ENCODE measurements around the gene PAX7. TPM values are rescaled to one million over a fixed set of nuclear protein-coding genes. Genes with fewer than 3 reads are reported as not detected.

The PAX7 gene
- total RNA-seq, 1 donor from 2014 or later, result not detected

GRCh38 chr1:18618546-18619466 lies 11.8 kb upstream of the PAX7 start:
- DNase-seq (ENCODE audit: low spot score), result no peak

- no peak for DNase-seq (ENCODE audit: low spot score)
These were observed 11.2 kb upstream of the PAX7 start for GRCh38 chr1:18619467-18619835.

- no peak for DNase-seq (ENCODE audit: low spot score)
These were observed 2.1 kb upstream of the PAX7 start for GRCh38 chr1:18628511-18628910.

GRCh38 chr1:18629659-18630510 lies 761 bp upstream of the PAX7 start:
- DNase-seq (ENCODE audit: low spot score), result no peak

- DNase-seq (ENCODE audit: low spot score), result no peak
These were observed 1.0 kb downstream of the PAX7 start for GRCh38 chr1:18631496-18632217.

DNA sequence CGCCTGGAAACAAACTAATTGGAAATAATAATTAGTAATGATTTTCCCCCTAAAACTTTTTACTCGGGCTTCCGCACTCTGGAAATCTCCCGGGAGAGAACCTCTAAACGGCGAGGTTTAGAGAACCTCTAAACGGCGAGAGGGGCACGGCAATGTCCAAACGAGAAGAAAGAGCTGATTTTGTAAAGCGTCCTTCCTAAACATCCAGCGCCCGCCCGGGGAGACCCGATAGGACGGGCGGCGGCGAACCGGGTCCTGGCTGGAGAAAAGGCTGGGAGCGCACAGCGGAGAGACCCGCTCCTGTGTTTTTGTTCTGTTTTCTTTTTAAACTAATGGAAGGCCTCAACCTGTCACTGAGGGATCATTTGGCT lies 1.6 kb downstream of the PAX7 start:
- DNase-seq (ENCODE audit: low spot score), result no peak

GRCh38 chr1:18632783-18633421 lies 2.3 kb downstream of the PAX7 start:
- DNase-seq (ENCODE audit: low spot score), result no peak

DNA sequence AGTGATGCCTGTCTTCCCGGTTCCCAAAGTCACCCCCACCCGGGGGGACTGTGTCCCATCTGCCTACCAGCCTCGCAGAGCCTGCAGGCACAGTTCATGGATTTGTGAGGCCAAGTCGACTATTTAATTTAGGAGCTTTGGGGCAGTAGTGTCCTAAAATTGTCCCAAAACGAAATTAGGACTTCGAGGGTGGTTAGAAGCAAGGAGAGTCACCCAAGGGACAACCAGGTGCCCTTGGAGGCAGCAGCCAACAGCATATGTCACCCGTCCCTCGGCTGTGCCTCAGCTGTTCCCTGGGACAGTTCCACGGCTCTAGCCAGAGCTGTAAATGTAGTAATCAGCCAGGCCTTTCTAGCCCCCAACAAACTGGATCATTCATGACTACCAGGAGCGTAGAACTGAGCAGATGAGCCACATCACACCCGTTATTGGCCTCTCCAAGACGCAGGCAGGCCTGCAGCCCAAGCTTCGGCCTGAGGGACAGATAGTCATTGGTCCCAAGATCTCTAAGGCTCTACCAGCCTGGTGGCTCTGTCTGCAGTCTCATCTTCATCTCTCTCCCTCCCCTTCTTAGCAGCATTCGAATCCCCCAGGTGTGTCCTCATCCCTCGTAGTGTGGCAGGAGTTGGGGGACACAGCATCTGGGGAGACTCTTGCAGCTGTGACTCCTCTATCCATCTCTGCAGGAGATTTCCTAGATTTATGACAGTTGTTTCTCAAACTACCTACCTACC lies 2.9 kb downstream of the PAX7 start:
- no peak for DNase-seq (ENCODE audit: low spot score)

DNA sequence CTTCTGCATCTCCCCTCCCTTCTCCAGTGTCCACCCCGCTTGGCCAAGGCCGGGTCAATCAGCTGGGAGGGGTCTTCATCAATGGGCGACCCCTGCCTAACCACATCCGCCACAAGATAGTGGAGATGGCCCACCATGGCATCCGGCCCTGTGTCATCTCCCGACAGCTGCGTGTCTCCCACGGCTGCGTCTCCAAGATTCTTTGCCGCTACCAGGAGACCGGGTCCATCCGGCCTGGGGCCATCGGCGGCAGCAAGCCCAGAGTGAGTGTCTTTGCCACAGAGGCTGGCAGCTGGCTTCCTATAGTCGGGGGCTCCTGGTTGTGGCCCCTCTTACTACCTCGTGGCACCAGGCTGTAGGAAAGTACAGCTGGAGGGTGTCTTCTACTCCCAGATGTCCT lies 3.6 kb downstream of the PAX7 start:
- DNase-seq (ENCODE audit: low spot score), result no peak

- no peak for DNase-seq (ENCODE audit: low spot score)
These were observed 4.5 kb downstream of the PAX7 start for GRCh38 chr1:18635070-18635577.

DNA sequence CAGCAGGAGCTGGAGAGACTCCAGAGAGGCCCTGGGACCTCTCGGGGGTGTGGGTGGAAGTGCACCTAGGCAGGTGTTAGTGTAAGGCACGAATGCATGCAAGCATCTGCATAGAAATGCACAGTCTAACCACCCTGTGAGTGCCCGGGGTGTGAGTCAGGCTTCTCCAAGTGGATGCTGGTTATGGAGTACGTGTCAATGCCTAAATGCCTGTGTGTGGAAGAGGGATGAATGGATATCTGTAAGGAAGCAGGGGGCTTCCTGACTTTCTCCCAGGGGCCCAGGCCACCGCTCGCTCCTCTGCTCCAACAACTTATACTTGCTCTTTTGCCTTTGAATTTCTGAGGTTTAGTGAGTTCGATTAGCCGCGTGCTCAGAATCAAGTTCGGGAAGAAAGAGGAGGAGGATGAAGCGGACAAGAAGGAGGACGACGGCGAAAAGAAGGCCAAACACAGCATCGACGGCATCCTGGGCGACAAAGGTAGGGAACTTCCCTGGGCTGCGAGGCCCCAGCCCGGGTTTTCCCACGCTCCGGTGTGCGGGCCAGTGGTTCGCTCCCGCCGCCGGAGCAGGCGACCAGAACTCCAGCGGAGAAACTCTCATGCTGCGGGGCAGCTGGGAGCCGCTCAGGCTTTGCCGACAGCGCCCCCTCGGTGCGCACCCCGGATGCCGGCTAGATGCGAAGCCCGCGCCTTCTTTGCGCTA lies 5.4 kb downstream of the PAX7 start:
- DNase-seq (ENCODE audit: low spot score), result no peak

GRCh38 chr1:18636596-18637508 lies 6.2 kb downstream of the PAX7 start:
- DNase-seq (ENCODE audit: low spot score), result no peak

GRCh38 chr1:18637511-18637960 lies 6.9 kb downstream of the PAX7 start:
- DNase-seq (ENCODE audit: low spot score), result no peak

DNA sequence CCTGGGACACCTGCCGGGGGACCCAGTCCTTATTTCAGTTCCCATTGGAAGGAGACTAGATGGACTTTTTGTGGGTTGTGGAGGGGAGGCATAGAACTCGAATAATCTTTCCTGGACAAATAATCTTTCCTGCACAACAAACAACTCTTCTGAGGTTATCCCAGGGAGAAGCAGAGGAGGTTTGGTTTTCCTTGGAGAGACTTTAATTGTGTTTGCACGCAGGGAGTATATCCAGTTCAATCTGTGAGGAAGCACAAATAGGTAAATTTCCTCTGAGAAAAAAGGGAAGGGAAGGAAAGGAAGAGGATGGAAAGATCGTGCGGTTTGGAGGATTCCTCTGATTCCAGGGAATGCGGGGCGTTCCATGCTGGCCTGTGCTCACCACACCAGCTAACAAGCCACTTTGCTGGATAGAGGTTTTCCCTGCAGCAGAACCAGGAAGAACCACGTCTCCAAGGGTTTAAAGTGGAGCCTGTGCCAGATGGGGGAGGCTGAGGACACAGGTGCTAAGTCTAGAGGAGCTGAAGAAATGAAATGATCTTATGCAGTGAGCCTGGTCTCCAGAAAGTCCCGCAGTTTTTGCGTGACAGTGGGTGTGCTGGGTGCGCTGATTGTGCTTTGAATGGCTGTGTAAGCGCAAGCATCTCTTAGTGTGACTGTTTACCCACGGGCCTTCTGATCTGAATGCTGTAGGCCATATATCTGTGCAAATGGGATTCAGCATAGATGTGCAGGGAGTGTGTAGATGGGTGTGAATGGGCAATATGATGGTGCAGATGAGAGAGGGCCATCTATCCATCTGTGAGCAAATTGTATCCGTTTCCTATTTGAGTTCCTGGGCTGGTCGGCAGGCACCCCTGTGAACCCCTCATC lies 7.6 kb downstream of the PAX7 start:
- DNase-seq (ENCODE audit: low spot score), result no peak

- DNase-seq (ENCODE audit: low spot score), result no peak
These were observed 8.3 kb downstream of the PAX7 start for GRCh38 chr1:18638835-18639364.

DNA sequence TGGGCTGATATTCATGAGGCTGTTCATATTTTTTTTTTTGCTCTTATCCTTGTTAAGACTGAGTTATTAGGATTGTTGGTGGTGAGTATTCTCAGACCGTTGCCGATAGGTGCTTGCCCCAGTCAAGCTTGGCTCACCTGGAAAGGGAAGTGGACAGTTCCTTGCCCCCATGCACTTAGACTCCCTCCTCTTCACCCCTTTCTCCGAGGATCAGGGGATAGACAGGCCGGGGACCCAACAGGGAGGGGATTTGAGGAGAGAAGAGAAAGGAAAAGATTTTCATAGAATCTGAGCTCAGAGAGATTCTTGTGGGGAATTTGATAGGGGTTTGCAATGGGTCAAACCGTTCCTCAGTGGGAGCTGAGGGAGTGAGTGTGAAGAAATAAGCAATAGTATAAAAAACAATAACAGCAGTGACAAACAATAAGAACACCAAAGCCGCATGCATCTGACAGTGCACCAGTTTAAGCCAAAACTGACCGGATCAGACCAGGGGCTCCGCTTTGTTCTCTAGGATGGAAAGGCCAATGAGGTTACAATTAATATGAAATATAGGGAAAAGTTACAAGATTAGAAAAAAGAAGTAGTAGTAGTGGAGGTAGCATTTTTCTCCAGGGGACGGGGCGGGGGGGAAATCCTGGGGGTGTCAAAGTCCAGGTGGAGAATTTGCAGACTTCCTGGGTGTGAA lies 8.9 kb downstream of the PAX7 start:
- DNase-seq (ENCODE audit: low spot score), result no peak

All from ureter (tissue), 1 donor.